Progenitor cell of endocrine pancreas (in vitro differentiated cells): ENCODE results near the gene RAB8A. TPM values are rescaled to one million over a fixed set of nuclear protein-coding genes. Genes with fewer than 3 reads are reported as not detected.

Experiments used
- DNase-seq: peaks from one replicate; pipeline ENCODE4 v3.0.0; 2021; ENCODE audit warnings: low spot score; ENCODE audit not compliant: unreplicated experiment
- H3K27ac Mint-ChIP-seq: 2 replicates; pipeline ENCODE4 v1.8.0; 2021; ENCODE audit warnings: mild to moderate bottlenecking, moderate library complexity, mixed read lengths
- H3K27me3 Mint-ChIP-seq: 2 replicates; pipeline ENCODE4 v1.8.0; 2021; ENCODE audit warnings: mixed read lengths
- H3K36me3 Mint-ChIP-seq: 2 replicates; pipeline ENCODE4 v1.8.0; 2022; ENCODE audit warnings: mixed read lengths; ENCODE audit not compliant: insufficient read depth
- H3K4me1 Mint-ChIP-seq: 2 replicates; pipeline ENCODE4 v1.8.0; 2021; ENCODE audit warnings: low read depth, mixed read lengths
- H3K4me3 Mint-ChIP-seq: 2 replicates; pipeline ENCODE4 v1.8.0; 2021; ENCODE audit warnings: low read depth, mild to moderate bottlenecking, moderate library complexity, mixed read lengths
- H3K9me3 Mint-ChIP-seq: 2 replicates; pipeline ENCODE4 v1.8.0; 2021; ENCODE audit warnings: low read depth, mixed read lengths
- CTCF ChIP-seq: fragments of 200-600 bp; sonication (generic); IDR thresholded peaks from one replicate; pipeline ENCODE4 v1.5.0; 2021; ENCODE audit warnings: antibody characterized with exemption, mild to moderate bottlenecking; ENCODE audit not compliant: unreplicated experiment
- total RNA-seq: library from RNA; stranded (reverse); gene quantifications from 2 replicates; pipeline ENCODE4 v1.2.1, GENCODE V29; 2021

Gene RAB8A
- total RNA-seq, 1 donor from 2014 or later = 67.5 TPM

DNA sequence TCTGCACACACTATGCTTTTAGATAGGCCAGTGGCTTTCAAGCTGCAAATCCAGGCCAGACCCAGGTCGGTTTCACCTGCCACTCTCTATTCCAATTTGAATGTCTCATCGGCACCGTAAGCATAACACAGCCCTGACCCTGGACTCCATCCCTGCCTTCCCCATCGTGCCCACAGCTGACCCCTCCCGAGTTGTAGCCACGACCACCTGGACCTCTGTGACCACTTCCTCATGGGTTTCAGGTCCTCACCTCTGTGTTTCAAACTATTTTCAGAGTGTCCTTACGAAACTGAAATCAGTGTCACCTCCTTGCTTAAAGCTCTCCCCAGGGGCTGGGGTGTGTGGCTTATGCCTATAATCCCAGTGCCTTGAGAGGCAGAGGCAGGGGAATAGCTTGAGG, 22.8 kb downstream of the RAB8A start:
- Mint-ChIP-seq H3K27ac (no peak overlapping the region), H3K36me3 (peaks cover 37% of the 10 kb centered on the region), H3K9me3 (peaks cover 9% of the 10 kb centered on the region), H3K4me1 (no peaks in the 10 kb centered on the region), H3K27me3 (no peaks in the 10 kb centered on the region), H3K4me3 (no peak overlapping the region)
- no peak for DNase-seq
- TF ChIP-seq CTCF = no peak

- Mint-ChIP-seq H3K36me3 (peaks cover 31% of the 10 kb centered on the region), H3K4me1 (no peaks in the 10 kb centered on the region), H3K27ac (no peak overlapping the region), H3K9me3 (peaks cover 9% of the 10 kb centered on the region), H3K4me3 (no peak overlapping the region), H3K27me3 (no peaks in the 10 kb centered on the region)
- DNase-seq = no peak
- no peak for TF ChIP-seq CTCF
Measured at GRCh38 chr19:16135430-16136127, 23.9 kb downstream of the RAB8A start.

- Mint-ChIP-seq H3K36me3 (peaks cover 26% of the 10 kb centered on the region), H3K9me3 (peaks cover 5% of the 10 kb centered on the region), H3K27me3 (no peaks in the 10 kb centered on the region), H3K27ac (no peak overlapping the region), H3K4me3 (no peak overlapping the region), H3K4me1 (no peaks in the 10 kb centered on the region)
- DNase-seq = no peak
- TF ChIP-seq CTCF = no peak
Measured at GRCh38 chr19:16136185-16136999, 24.7 kb downstream of the RAB8A start.

DNA sequence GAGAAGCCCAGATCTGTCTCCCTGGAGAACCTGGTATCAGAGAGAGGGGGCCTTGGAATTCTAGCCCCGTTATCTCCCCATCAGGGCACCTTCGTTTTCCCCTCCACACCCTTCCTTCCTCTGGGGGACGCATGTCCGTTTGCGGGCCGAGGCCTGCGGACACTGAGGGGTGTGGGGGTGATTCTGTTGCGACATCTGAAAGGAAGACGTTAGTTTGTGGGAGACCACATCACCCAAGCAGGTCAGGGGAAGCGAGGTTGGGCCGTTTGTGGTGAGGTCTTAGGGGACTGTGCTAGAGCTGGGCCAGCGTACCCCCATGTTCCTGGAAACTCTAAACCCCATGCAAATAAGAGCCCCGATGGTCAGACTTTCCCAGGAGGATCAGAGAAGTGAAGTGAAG, 28.1 kb downstream of the RAB8A start:
- peaks cover 2% of the 10 kb centered on the region for H3K4me1 Mint-ChIP-seq
- H3K36me3 Mint-ChIP-seq = peaks cover 3% of the 10 kb centered on the region
- no peak overlapping the region for H3K27ac Mint-ChIP-seq
- no peaks in the 10 kb centered on the region for H3K27me3 Mint-ChIP-seq
- H3K9me3 Mint-ChIP-seq = no peaks in the 10 kb centered on the region
- H3K4me3 Mint-ChIP-seq = no peak overlapping the region
- no peak for TF ChIP-seq CTCF
- DNase-seq = no peak

GRCh38 chr19:16141043-16141442, 29.4 kb downstream of the RAB8A start:
- no peak overlapping the region for H3K4me3 Mint-ChIP-seq
- no peak for TF ChIP-seq CTCF

More at GRCh38 chr19:16141043-16141442, 29.4 kb downstream of the RAB8A start:
- no peaks in the 10 kb centered on the region for H3K27me3 Mint-ChIP-seq
- DNase-seq = no peak
- no peak overlapping the region for H3K27ac Mint-ChIP-seq
- H3K9me3 Mint-ChIP-seq = no peaks in the 10 kb centered on the region
- H3K4me1 Mint-ChIP-seq = peaks cover 6% of the 10 kb centered on the region
- no peaks in the 10 kb centered on the region for H3K36me3 Mint-ChIP-seq
